ENCODE data around the gene C1orf35.

GRCh38 chr1:228074954-228075730 lies 28.0 kb downstream of the C1orf35 start:
- no peak for TF ChIP-seq POLR2A (IDR thresholded peaks at IDR 0.05)
- TF ChIP-seq CTCF (IDR thresholded peaks at IDR 0.05), result no peak
